Metanephros (tissue), 1 donor: ENCODE measurements around the gene RNF113A. TPM values are rescaled to one million over a fixed set of nuclear protein-coding genes. Genes with fewer than 3 reads are reported as not detected.

Experiments
- total RNA-seq: library from RNA; depleted of rRNA; stranded (reverse); fragments of >200 nt; gene quantifications from one replicate; pipeline ENCODE4 v1.2.3, GENCODE V29; 2014

The RNF113A gene
- 9.0 TPM for total RNA-seq

DNA sequence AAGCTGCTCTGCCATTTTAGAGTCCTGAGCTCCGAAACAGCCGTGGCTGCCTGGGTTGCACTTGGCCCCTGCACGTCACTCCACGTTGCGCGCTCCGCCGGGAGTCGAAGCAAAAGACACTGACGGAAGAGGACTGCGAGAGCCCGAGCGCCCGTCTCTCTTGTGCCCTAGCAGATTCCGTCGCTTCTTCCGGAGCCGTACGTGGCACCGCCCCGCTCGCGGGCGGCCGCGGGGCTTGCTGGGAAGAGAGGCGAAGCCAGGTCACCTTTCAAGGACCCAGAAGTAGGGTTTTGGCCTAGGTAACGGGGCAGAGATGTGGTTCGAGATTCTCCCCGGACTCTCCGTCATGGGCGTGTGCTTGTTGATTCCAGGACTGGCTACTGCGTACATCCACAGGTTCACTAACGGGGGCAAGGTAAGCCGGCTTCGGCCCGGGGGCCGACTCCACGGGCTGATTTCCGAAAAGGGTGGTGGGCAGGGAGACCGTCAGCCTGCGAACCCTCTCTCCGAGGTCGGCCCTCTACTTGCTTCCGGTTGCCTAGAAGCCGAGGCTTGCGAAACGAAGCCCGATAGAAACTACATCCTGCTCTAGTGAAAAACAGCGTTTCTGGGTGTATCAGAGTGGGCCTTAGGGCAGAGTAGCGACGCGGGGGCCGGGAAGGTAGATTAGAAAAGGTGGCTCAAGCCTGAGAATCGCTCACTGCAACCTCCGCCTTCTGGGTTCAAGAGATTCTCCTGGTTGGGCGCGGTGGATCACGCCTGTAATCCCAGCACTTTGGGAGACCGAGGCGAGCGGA lies at the start of gene RNF113A, which contains the start of gene NDUFA1:
TSS of gene RNF113A (minus strand) at position 135 of the 797 bp plus-strand sequence. CDS start at position 15, 120 bp downstream.
TSS of gene NDUFA1 (plus strand) at position 234 of the 797 bp plus-strand sequence. CDS start at position 314, 80 bp downstream.

DNA sequence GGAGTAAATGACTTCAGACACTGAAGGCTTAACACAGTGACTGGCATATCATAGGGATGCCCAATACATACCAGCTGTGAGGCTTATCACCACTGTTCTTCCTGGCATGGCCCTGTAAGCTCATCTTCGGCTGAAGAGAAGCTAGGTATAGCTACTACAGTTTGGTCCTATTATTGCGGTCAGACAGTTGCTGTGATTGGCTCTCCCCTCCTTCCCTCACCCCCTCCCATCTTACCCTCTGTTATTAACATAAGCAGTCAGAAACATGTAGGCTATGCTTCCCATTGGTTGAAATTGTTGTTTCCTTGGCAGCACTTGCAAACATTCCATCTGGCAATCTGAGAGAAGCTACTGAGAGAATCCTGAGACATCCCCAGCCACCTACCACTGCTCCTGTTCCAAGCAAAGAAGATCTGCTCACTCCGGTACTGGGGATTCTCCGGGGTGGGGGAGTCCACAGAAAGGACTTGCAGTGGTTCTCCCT lies 24.4 kb upstream of the RNF113A start, which contains the start of gene AKAP14:
TSS of gene AKAP14 (plus strand) at position 51 of the 484 bp plus-strand sequence. CDS start 7,331 bp downstream, outside the sequence.

DNA sequence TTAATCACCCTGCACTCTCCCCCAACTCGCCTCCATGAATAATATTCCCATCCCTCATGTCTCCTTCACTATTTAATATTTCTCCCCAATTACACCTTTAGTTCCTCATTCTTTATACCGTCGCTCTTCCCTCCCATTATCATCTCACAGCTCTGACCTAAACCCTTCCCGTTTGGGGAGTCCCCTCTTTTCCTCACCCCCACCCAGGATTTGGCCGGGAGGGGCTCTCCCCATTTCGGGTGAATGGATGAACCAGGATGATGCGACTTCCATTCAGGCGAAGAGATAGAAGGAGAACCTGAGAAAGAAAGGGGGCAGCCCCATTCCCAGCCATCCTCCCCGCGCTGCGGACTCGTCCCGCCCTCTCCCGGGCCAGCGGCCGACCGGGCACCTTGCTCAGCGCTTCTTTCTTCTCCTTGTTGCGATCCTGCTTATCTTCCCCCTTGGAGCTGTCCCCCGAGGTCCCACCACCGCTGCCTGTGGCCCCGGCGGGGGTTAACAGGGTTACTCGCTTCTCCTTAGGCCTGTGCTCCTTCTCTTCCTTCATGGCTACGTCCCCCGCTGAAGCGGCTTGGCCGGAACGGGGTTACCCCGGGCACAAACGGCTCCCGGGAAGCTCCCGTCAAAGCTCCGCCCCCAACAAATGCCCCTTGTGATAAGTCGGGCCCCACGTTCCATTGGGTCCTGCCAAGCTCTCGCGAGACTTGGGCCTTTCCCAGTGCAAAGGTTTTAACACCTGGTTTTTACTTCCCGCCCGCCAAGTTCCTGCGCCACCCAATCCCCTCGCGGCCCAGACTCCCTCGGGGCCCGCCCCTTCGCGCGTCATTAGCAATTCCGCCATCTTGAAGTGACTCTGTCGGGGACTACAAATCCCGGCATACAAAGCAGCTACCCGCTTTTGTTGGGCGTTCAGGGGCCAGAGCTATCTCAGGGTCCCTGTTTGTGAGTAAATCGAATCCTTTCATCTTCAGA lies 18.9 kb downstream of the RNF113A start, which contains the start of gene UPF3B:
TSS of gene UPF3B (minus strand) at position 582 of the 972 bp plus-strand sequence. CDS start at position 547, 35 bp downstream.

Other genes starting within 250 kb of the RNF113A start
- 30.0 TPM for gene SEPTIN6, start 178.6 kb downstream of the RNF113A start, total RNA-seq
- gene SOWAHD, start 113.1 kb downstream of the RNF113A start, total RNA-seq: 1.2 TPM
- gene RPL39, start 80.1 kb downstream of the RNF113A start, total RNA-seq: 1,011 TPM
- 4.8 TPM for gene UPF3B, start 18.8 kb downstream of the RNF113A start, total RNA-seq
- 63.0 TPM for gene NDUFA1, start 99 bp upstream of the RNF113A start, total RNA-seq
- gene AKAP14, start 24.2 kb upstream of the RNF113A start, total RNA-seq: not detected
- 5.8 TPM for gene NKAP, start 72.0 kb upstream of the RNF113A start, total RNA-seq
- not detected for gene RHOXF2B, start 206.0 kb upstream of the RNF113A start, total RNA-seq
- 0.47 TPM for gene RHOXF1, start 244.2 kb upstream of the RNF113A start, total RNA-seq